ENCODE data around the gene PDGFB.

PDGFB gene

DNA sequence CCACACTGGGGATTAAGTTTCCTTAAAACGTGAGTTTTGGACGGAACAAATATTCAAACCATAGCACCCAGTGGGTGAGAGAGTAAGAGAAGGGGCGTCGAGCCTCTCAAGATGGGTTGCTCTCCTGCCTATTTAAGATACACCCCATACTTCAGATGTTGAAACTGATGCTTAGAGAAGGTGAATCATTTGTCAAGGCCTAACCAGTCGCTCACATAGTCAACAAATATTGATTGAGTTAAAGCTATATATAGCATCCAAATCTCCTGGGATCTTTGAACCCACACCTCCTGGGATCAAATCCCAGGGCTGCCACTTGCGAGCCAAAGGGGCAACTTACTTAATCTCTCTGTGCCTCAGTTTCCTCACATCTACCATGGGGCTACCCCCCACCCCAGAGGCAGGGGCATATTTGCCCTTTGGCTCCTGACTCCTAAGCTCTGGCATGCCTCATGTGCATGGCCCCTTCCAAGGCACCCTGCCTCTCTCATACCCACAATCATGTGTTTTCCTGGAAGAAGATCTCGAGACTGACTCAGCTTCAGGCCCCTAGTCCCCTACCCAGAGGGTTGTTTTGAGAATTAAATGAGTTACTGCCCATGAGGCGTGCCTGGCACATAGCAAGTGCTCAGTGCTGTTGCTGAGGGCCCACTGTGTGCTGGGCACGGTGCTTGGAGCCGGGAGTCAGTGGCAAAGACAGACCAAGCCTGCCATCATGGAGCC lies 19.0 kb upstream of the PDGFB start:
- Histone ChIP-seq H3K27ac (ENCODE audit: low read depth, low read length) (no peak overlapping the region), H3K4me1 (ENCODE audit: insufficient read depth, low read length) (no peaks in the 10 kb centered on the region), H3K9ac (ENCODE audit: low read depth, low read length) (no peak overlapping the region), H3K9me3 (ENCODE audit: insufficient read depth, low read depth, low read length) (no peaks in the 10 kb centered on the region), H3K36me3 (ENCODE audit: insufficient read depth, low read length) (no peaks in the 10 kb centered on the region), H3K4me3 (ENCODE audit: low read length) (no peak overlapping the region), H3K27me3 (ENCODE audit: insufficient read depth, low read length) (no peaks in the 10 kb centered on the region)
- WGBS, result 93% methylated on average over 7 of the region's 10 CpGs

GRCh38 chr22:39259666-39260065 lies 14.9 kb upstream of the PDGFB start:
- Histone ChIP-seq H3K9ac (ENCODE audit: low read depth, low read length) (no peak overlapping the region), H3K27ac (ENCODE audit: low read depth, low read length) (no peak overlapping the region), H3K4me1 (ENCODE audit: insufficient read depth, low read length) (peaks cover 8% of the 10 kb centered on the region), H3K36me3 (ENCODE audit: insufficient read depth, low read length) (no peaks in the 10 kb centered on the region), H3K4me3 (ENCODE audit: low read length) (no peak overlapping the region), H3K9me3 (ENCODE audit: insufficient read depth, low read depth, low read length) (no peaks in the 10 kb centered on the region), H3K27me3 (ENCODE audit: insufficient read depth, low read length) (no peaks in the 10 kb centered on the region; the same call in 1 of the 2 replicates)
- WGBS, result 87% methylated on average over 4 of the region's 4 CpGs

DNA sequence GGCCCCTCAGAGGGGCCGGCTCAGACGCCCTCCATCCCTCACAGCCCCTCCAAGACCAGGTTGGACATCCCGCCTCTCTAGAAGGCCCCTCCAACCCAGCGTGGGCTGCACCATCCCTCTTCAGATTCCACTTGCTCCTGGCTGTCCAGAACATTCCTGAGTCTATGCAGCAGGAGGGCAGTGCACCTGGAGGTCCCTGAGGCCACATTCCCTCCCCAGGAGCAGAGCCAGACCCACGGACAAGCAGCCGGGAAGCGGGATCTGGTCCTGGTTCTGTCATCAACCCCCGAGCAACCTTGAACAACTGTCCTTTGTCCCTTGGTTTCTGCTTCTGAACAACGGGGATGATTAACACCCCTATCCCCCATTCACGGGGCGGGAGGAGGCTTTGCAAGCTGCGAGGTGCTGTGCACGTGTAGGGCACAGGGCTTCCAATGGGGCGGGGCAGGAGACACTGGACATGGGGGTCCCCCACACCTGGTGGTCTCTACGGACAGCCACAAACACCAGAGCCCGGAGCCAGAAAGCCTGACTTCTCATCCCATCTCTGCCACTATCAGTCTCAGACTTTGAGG lies 13.2 kb upstream of the PDGFB start:
- H3K27ac ChIP-seq (ENCODE audit: low read depth, low read length), result no peak overlapping the region
- no peaks in the 10 kb centered on the region; the same call in 1 of the 2 replicates for H3K27me3 ChIP-seq (ENCODE audit: insufficient read depth, low read length)
- no peak overlapping the region for H3K9ac ChIP-seq (ENCODE audit: low read depth, low read length)
- H3K36me3 ChIP-seq (ENCODE audit: insufficient read depth, low read length), result no peaks in the 10 kb centered on the region
- no peak overlapping the region for H3K4me3 ChIP-seq (ENCODE audit: low read length)
- H3K4me1 ChIP-seq (ENCODE audit: insufficient read depth, low read length), result peaks cover 11% of the 10 kb centered on the region
- 85% methylated on average over 16 of the region's 16 CpGs for WGBS
- no peaks in the 10 kb centered on the region for H3K9me3 ChIP-seq (ENCODE audit: insufficient read depth, low read depth, low read length)

GRCh38 chr22:39256979-39257378 lies 12.2 kb upstream of the PDGFB start:
- Histone ChIP-seq H3K27ac (ENCODE audit: low read depth, low read length) (no peak overlapping the region), H3K36me3 (ENCODE audit: insufficient read depth, low read length) (no peaks in the 10 kb centered on the region), H3K4me1 (ENCODE audit: insufficient read depth, low read length) (peaks cover 11% of the 10 kb centered on the region), H3K27me3 (ENCODE audit: insufficient read depth, low read length) (peaks cover 2% of the 10 kb centered on the region; the same call in 1 of the 2 replicates), H3K9me3 (ENCODE audit: insufficient read depth, low read depth, low read length) (no peaks in the 10 kb centered on the region), H3K9ac (ENCODE audit: low read depth, low read length) (no peak overlapping the region), H3K4me3 (ENCODE audit: low read length) (no peak overlapping the region)
- 98% methylated on average over 2 of the region's 2 CpGs for whole genome bisulfite sequencing

DNA sequence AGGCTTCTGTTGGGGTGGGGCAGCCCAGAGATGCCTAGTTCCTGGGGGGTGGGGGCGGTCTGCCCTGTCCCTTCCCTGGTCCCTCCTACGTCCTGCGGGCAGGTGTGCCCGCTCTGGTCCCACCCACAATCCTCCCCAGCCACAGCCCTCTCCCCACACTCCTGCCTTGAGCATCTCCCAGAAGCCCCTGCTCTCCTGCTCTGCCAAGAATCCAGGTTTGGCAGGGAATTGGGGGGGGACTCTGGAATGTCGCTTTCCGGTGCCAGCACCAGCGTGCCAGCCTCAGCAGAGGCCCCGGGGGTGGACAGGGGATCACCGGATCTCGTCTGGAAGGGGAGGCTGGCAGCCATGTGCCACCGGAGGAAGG lies 11.4 kb upstream of the PDGFB start:
- Histone ChIP-seq H3K27me3 (ENCODE audit: insufficient read depth, low read length) (peaks cover 2% of the 10 kb centered on the region; the same call in 1 of the 2 replicates), H3K4me1 (ENCODE audit: insufficient read depth, low read length) (peaks cover 11% of the 10 kb centered on the region), H3K27ac (ENCODE audit: low read depth, low read length) (no peak overlapping the region), H3K36me3 (ENCODE audit: insufficient read depth, low read length) (no peaks in the 10 kb centered on the region), H3K9me3 (ENCODE audit: insufficient read depth, low read depth, low read length) (no peaks in the 10 kb centered on the region), H3K9ac (ENCODE audit: low read depth, low read length) (no peak overlapping the region), H3K4me3 (ENCODE audit: low read length) (no peak overlapping the region)
- WGBS, result 93% methylated on average over 11 of the region's 11 CpGs

DNA sequence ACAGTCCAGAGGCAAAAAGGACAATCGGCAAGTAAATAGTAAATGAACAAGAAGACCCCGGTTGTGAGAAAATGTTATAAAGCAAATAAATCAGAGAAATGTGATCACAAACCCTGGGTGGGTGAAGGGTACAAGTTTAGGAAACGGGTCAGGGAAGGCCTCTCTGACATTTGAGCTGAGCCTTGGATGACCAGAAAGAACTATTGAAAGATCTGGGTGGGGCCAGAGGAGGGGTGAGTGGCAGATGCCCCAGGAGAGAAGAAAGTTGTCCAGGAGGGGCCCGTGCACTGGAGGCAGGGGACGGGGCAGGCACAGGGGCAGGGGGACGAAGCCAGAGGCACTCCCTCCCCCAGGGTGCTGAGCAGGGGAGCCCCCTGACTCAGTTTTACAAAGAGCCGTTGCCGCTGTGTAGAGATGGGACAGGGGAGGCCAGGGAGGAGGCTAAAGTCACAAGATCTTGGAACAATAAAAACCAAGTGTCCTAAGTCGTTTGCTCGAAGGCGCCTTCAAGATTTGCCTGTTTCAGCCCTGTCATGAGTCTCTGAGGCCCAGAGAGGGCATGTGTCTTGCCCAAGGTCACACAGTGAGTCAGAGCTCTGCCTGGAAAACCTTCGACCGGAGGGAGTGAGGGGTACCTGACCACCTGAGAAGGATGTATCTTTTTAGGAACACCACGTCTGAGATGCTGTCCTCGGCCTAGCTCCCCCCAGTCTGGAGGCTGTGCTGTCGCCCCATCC lies 10.8 kb upstream of the PDGFB start:
- Histone ChIP-seq H3K9ac (ENCODE audit: low read depth, low read length) (no peak overlapping the region), H3K36me3 (ENCODE audit: insufficient read depth, low read length) (no peaks in the 10 kb centered on the region), H3K27ac (ENCODE audit: low read depth, low read length) (no peak overlapping the region), H3K4me1 (ENCODE audit: insufficient read depth, low read length) (peaks cover 11% of the 10 kb centered on the region), H3K27me3 (ENCODE audit: insufficient read depth, low read length) (peaks cover 2% of the 10 kb centered on the region; the same call in 1 of the 2 replicates), H3K4me3 (ENCODE audit: low read length) (no peak overlapping the region), H3K9me3 (ENCODE audit: insufficient read depth, low read depth, low read length) (no peaks in the 10 kb centered on the region)
- WGBS, result 78% methylated on average over 16 of the region's 16 CpGs

GRCh38 chr22:39254789-39255298 lies 10.1 kb upstream of the PDGFB start:
- Histone ChIP-seq H3K9me3 (ENCODE audit: insufficient read depth, low read depth, low read length) (no peaks in the 10 kb centered on the region), H3K27me3 (ENCODE audit: insufficient read depth, low read length) (peaks cover 2% of the 10 kb centered on the region; the same call in 1 of the 2 replicates), H3K36me3 (ENCODE audit: insufficient read depth, low read length) (no peaks in the 10 kb centered on the region), H3K4me3 (ENCODE audit: low read length) (no peak overlapping the region), H3K9ac (ENCODE audit: low read depth, low read length) (no peak overlapping the region), H3K4me1 (ENCODE audit: insufficient read depth, low read length) (peaks cover 15% of the 10 kb centered on the region), H3K27ac (ENCODE audit: low read depth, low read length) (0 out of 2 replicates have a peak overlapping the region, but pooled peaks have one; percentile 5)
- WGBS, result 60% methylated on average over 15 of the region's 15 CpGs

DNA sequence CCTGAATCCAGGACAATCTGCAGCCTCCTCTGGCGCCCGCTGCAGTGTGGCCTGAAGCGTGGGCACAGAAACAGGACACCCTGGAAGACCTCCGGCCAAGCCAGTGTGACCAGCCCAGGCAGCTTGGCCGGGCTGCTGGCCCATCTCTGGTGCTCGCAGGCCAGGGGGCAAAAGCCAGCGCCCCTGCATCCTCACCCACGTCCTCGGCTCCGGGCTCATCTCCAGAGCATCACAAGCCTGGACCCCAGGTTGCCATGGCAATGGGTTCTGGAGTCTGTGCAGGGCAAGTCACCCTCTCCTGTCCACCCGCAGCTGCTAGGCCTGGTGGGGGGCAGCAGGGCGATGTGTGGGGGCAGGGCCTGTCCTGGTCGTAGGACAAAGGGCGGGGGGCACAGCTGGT lies 9.3 kb upstream of the PDGFB start:
- Histone ChIP-seq H3K4me3 (ENCODE audit: low read length) (no peak overlapping the region), H3K27me3 (ENCODE audit: insufficient read depth, low read length) (peaks cover 9% of the 10 kb centered on the region), H3K9ac (ENCODE audit: low read depth, low read length) (no peak overlapping the region), H3K4me1 (ENCODE audit: insufficient read depth, low read length) (peaks cover 15% of the 10 kb centered on the region), H3K36me3 (ENCODE audit: insufficient read depth, low read length) (no peaks in the 10 kb centered on the region), H3K9me3 (ENCODE audit: insufficient read depth, low read depth, low read length) (no peaks in the 10 kb centered on the region), H3K27ac (ENCODE audit: low read depth, low read length) (no peak overlapping the region)
- WGBS, result 85% methylated on average over 14 of the region's 14 CpGs

DNA sequence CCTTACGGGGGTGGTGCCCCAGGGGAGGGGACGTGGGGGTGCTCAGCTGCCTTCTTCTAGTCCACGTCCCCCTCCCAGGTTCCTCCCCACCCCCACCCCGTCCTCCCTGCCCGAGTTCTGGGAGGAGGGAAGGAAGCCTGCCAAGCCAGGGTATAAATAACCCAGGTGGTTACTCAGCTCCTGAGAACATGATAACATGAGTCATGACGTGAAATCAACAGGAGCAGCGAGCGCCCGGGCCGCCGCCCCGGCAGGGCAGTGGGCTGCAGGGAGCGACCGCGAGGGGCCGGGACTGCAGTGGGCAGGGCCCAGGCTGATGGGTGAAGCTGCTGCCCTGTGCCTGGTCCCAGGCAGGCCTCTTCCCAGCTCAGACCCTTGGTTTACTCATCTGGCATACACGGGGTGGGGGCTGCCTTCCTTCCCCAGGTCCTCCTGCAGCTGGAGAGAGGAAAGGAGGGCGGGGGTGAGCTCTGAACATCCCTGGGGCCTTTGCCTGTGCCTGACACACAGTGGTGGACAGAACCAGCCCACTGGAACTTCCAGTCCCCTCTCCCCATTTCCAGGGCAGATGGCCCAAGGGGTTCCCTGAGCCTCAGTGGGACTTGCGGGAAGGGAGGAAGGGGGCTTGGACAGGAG lies 8.8 kb upstream of the PDGFB start:
- H3K9ac ChIP-seq (ENCODE audit: low read depth, low read length), result no peak overlapping the region
- H3K27me3 ChIP-seq (ENCODE audit: insufficient read depth, low read length), result peaks cover 15% of the 10 kb centered on the region
- peaks cover 15% of the 10 kb centered on the region for H3K4me1 ChIP-seq (ENCODE audit: insufficient read depth, low read length)
- H3K4me3 ChIP-seq (ENCODE audit: low read length), result no peak overlapping the region
- H3K27ac ChIP-seq (ENCODE audit: low read depth, low read length), result no peak overlapping the region
- no peaks in the 10 kb centered on the region for H3K36me3 ChIP-seq (ENCODE audit: insufficient read depth, low read length)
- H3K9me3 ChIP-seq (ENCODE audit: insufficient read depth, low read depth, low read length), result no peaks in the 10 kb centered on the region
- WGBS, result 31% methylated on average over 15 of the region's 19 CpGs

DNA sequence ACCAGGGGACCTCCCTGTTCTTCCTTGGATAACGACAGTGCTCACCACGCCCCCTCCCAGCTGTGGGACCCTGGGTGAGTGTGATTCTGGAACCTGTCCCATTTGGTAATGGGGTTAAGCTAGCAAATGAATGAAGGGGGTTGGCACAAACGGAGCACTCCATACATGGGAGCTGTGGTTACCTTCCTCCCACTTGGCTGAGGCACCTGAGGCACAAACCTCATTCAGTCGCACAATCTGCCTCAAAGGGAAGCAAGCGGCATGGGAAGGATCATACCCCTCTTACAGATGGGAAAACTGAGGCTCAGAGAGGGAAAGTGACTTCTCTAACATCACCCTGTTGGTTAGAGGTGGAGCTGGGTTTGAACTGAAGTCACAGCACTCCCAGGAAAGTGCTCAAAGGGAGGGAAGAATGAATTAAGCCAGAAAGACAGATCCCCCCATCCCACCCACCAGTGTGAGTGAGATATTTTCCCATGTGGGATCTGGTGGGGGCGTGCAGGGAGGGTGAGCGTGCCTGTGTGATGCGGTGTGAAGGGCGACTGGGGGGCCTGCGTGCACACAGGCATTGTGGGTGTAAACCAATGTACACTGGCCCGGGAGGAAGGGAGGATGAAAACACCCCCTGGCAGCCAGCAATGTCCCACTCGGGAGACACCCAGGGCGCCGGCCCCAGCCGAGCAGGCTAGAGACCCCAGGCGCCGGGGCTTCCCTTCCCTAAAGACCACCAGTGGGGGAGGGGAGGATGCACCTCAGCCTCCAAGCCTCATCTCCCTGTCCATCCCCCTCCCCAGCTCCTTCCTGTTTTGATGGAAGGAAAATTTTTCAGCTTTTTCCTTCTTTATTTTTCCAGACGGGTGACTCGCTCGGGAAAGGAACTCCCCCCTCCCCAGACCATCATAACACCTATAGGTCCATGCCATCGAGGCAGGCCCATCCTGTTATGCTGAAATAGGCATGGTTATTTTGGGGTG lies 8.0 kb upstream of the PDGFB start:
- Histone ChIP-seq H3K36me3 (ENCODE audit: insufficient read depth, low read length) (no peaks in the 10 kb centered on the region), H3K27me3 (ENCODE audit: insufficient read depth, low read length) (peaks cover 19% of the 10 kb centered on the region), H3K4me1 (ENCODE audit: insufficient read depth, low read length) (peaks cover 15% of the 10 kb centered on the region), H3K9me3 (ENCODE audit: insufficient read depth, low read depth, low read length) (no peaks in the 10 kb centered on the region), H3K4me3 (ENCODE audit: low read length) (no peak overlapping the region), H3K27ac (ENCODE audit: low read depth, low read length) (no peak overlapping the region), H3K9ac (ENCODE audit: low read depth, low read length) (no peak overlapping the region)
- WGBS, result 61% methylated on average over 14 of the region's 21 CpGs

Data from HUES64 (cell line).